ENCODE results near the gene WWC1.
A peak's percentile ranks its signal among the peaks of the same experiment; 100 is the strongest.

Gene WWC1

GRCh38 chr5:168295574-168296201 lies 4.2 kb downstream of the WWC1 start:
- H3K4me3 ChIP-seq (ENCODE audit: low read length) = no peak overlapping the region
- DNase-seq (ENCODE audit: low read depth) = peak; percentile 78
- TF ChIP-seq CTCF (conservative IDR thresholded peaks at IDR 0.05; ENCODE audit: low read length) = peak; percentile 77

GRCh38 chr5:168296682-168297081 lies 5.2 kb downstream of the WWC1 start:
- no peak overlapping the region for H3K4me3 ChIP-seq (ENCODE audit: low read length)
- TF ChIP-seq CTCF (conservative IDR thresholded peaks at IDR 0.05; ENCODE audit: low read length) = no peak
- no peak for DNase-seq (ENCODE audit: low read depth)

GRCh38 chr5:168298949-168299348 lies 7.5 kb downstream of the WWC1 start:
- no peak for TF ChIP-seq CTCF (conservative IDR thresholded peaks at IDR 0.05; ENCODE audit: low read length)
- no peak overlapping the region for H3K4me3 ChIP-seq (ENCODE audit: low read length)
- no peak for DNase-seq (ENCODE audit: low read depth)

- no peak for DNase-seq (ENCODE audit: low read depth)
- H3K4me3 ChIP-seq (ENCODE audit: low read length) = no peak overlapping the region
Observed at GRCh38 chr5:168299372-168299771, 7.9 kb downstream of the WWC1 start.

GRCh38 chr5:168300326-168301182 lies 9.1 kb downstream of the WWC1 start:
- no peak overlapping the region for H3K4me3 ChIP-seq (ENCODE audit: low read length)
- no peak for TF ChIP-seq CTCF (conservative IDR thresholded peaks at IDR 0.05; ENCODE audit: low read length)
- no peak for DNase-seq (ENCODE audit: low read depth)

More at GRCh38 chr5:168299372-168299771, 7.9 kb downstream of the WWC1 start:
- no peak for TF ChIP-seq CTCF (conservative IDR thresholded peaks at IDR 0.05; ENCODE audit: low read length)

GRCh38 chr5:168301593-168302390 lies 10.3 kb downstream of the WWC1 start:
- no peak for TF ChIP-seq CTCF (conservative IDR thresholded peaks at IDR 0.05; ENCODE audit: low read length)
- DNase-seq (ENCODE audit: low read depth) = no peak
- no peak overlapping the region for H3K4me3 ChIP-seq (ENCODE audit: low read length)

All from AG10803 (cell line).